ENCODE data around the gene NAPB.

GRCh38 chr20:23448167-23448566, 26.9 kb upstream of the NAPB start:
- TF ChIP-seq, protein P1, sequence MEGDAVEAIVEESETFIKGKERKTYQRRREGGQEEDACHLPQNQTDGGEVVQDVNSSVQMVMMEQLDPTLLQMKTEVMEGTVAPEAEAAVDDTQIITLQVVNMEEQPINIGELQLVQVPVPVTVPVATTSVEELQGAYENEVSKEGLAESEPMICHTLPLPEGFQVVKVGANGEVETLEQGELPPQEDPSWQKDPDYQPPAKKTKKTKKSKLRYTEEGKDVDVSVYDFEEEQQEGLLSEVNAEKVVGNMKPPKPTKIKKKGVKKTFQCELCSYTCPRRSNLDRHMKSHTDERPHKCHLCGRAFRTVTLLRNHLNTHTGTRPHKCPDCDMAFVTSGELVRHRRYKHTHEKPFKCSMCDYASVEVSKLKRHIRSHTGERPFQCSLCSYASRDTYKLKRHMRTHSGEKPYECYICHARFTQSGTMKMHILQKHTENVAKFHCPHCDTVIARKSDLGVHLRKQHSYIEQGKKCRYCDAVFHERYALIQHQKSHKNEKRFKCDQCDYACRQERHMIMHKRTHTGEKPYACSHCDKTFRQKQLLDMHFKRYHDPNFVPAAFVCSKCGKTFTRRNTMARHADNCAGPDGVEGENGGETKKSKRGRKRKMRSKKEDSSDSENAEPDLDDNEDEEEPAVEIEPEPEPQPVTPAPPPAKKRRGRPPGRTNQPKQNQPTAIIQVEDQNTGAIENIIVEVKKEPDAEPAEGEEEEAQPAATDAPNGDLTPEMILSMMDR (IDR thresholded peaks at IDR 0.05; ENCODE audit: low read length), result no peak
- TF ChIP-seq EZH2 (IDR thresholded peaks at IDR 0.05; ENCODE audit: borderline replicate concordance, low read length), result no peak
